Gastroesophageal sphincter (tissue), 4 donors: Measurements from ENCODE around the gene LUC7L2. TPM values are rescaled to one million over a fixed set of nuclear protein-coding genes. Genes with fewer than 3 reads are reported as not detected.

Source experiments
- ATAC-seq: fragments of 150-250 bp; one replicate; pipeline ENCODE4 v1.9.1; 2016; ENCODE audit warnings: mild to moderate bottlenecking, moderate library complexity
- H3K27ac ChIP-seq, 4 donors: fragments of 200-600 bp; sonication (generic) in 3 of 4; 1 replicate in 3 of 4; 2 replicates in 1 of 4; pipeline ENCODE4 v1.5.1; 2016 to 2019
- H3K27me3 ChIP-seq: fragments of 200-600 bp; sonication (generic); one replicate; pipeline ENCODE4 v1.5.1; 2019
- H3K36me3 ChIP-seq, 2 donors: fragments of 200-600 bp; sonication (generic); one replicate each; pipeline ENCODE4 v1.5.1; 2019; ENCODE audit warnings: control low read depth in 1 of 2
- H3K4me1 ChIP-seq, 3 donors: fragments of 200-600 bp; sonication (generic); 1 replicate in 2 of 3; 2 replicates in 1 of 3; pipeline ENCODE4 v1.5.1; 2016 to 2019; ENCODE audit warnings: control low read depth in 2 of 3
- H3K4me3 ChIP-seq, 2 donors: fragments of 200-600 bp; sonication (generic); one replicate each; pipeline ENCODE4 v1.5.1; 2019; ENCODE audit warnings: mild to moderate bottlenecking in 1 of 2, moderate library complexity in 1 of 2
- H3K9me3 ChIP-seq, 3 donors: fragments of 200-600 bp; sonication (generic); one replicate each; pipeline ENCODE4 v1.5.1; 2017 to 2019; ENCODE audit warnings: control low read depth in 2 of 3
- CTCF ChIP-seq, 4 experiments: fragments of 200-600 bp in 2 of 4; fragments of 450-650 bp in 2 of 4; sonication (generic) in 1 of 4; IDR thresholded peaks; one replicate each; pipeline ENCODE4 v1.5.1; 2017 to 2019; ENCODE audit warnings: antibody characterized with exemption in 4 of 4, mild to moderate bottlenecking in 2 of 4, moderate library complexity in 2 of 4
- EP300 ChIP-seq: sonication (generic); formaldehyde crosslinking; IDR thresholded peaks from one replicate; pipeline ENCODE4 v1.6.1; 2017; ENCODE audit warnings: antibody characterized with exemption, mild to moderate bottlenecking
- POLR2A ChIP-seq, 2 donors: fragments of 450-650 bp; IDR thresholded peaks; one replicate each; pipeline ENCODE4 v1.6.1; 2017; ENCODE audit warnings: antibody characterized with exemption in 2 of 2, mild to moderate bottlenecking in 2 of 2, moderate library complexity in 1 of 2
- POLR2AphosphoS5 ChIP-seq: sonication (generic); formaldehyde crosslinking; IDR thresholded peaks from one replicate; pipeline ENCODE4 v1.6.1; 2017; ENCODE audit warnings: antibody characterized with exemption
- WGBS, 2 donors: methylation state at CpG; one replicate each; pipeline ENCODE4 v1.1.5; 2018; ENCODE audit warnings: low coverage in 1 of 2; 5-methylcytosine and 5-hydroxymethylcytosine counted together
- total RNA-seq, 4 donors: library from RNA; depleted of rRNA; stranded (reverse); fragments of >200 nt; gene quantifications; one replicate each; pipeline ENCODE4 v1.1.0, GENCODE V29; 2016

Gene LUC7L2
- total RNA-seq, 4 donors from 2014 or later = 61.5 to 106 (median 72.6) TPM

GRCh38 chr7:139431459-139431858 lies 71.8 kb downstream of the LUC7L2 start:
- TF ChIP-seq EP300 (no peak), POLR2AphosphoS5 (no peak), CTCF (IDR thresholded peaks at IDR 0.05) (no peak), POLR2A (IDR thresholded peaks at IDR 0.05) (no peak)
- 78% methylated on average over 3 of the region's 3 CpGs; no CpG with 5 or more reads in 1 of the 2 donors for WGBS, 2 donors
- Histone ChIP-seq H3K4me1 (peaks cover 0 to 23% (median 9%) of the 10 kb centered on the region in 3 donors), H3K27me3 (no peaks in the 10 kb centered on the region), H3K4me3 (no peak overlapping the region), H3K27ac (no peak overlapping the region), H3K9me3 (no peaks in the 10 kb centered on the region), H3K36me3 (peaks cover 0 to 18% of the 10 kb centered on the region in 2 donors)
- peak; percentile 33 for ATAC-seq

GRCh38 chr7:139436806-139437205 lies 77.1 kb downstream of the LUC7L2 start:
- no peak overlapping the region for H3K4me3 ChIP-seq
- no peaks in the 10 kb centered on the region for H3K9me3 ChIP-seq
- no peak overlapping the region for H3K27ac ChIP-seq
- H3K36me3 ChIP-seq = peaks cover 0 to 6% of the 10 kb centered on the region in 2 donors
- H3K4me1 ChIP-seq = peaks cover 0 to 14% (median 6%) of the 10 kb centered on the region in 3 donors
- no peak for ATAC-seq
- TF ChIP-seq POLR2A (IDR thresholded peaks at IDR 0.05) = no peak
- TF ChIP-seq POLR2AphosphoS5 = no peak
- TF ChIP-seq CTCF (IDR thresholded peaks at IDR 0.05) = no peak
- TF ChIP-seq EP300 = no peak
- H3K27me3 ChIP-seq = no peaks in the 10 kb centered on the region
- 100% methylated on average over 1 to 3 of the region's 9 CpGs for WGBS, 2 donors

GRCh38 chr7:139439375-139439774 lies 79.7 kb downstream of the LUC7L2 start:
- Histone ChIP-seq H3K36me3 (peaks cover 0 to 6% of the 10 kb centered on the region in 2 donors), H3K4me1 (peaks cover 0 to 7% (median under 1%) of the 10 kb centered on the region in 3 donors), H3K9me3 (no peaks in the 10 kb centered on the region), H3K27ac (no peak overlapping the region), H3K4me3 (no peak overlapping the region), H3K27me3 (no peaks in the 10 kb centered on the region)
- ATAC-seq = no peak
- 61 to 77% methylated on average over 2 to 4 of the region's 7 CpGs for WGBS, 2 donors
- no peak for TF ChIP-seq CTCF (IDR thresholded peaks at IDR 0.05)
- no peak for TF ChIP-seq POLR2A (IDR thresholded peaks at IDR 0.05)
- no peak for TF ChIP-seq POLR2AphosphoS5
- TF ChIP-seq EP300 = no peak

GRCh38 chr7:139441961-139442360 lies 82.3 kb downstream of the LUC7L2 start:
- Histone ChIP-seq H3K4me3 (no peak overlapping the region), H3K4me1 (no peaks in the 10 kb centered on the region), H3K9me3 (no peaks in the 10 kb centered on the region), H3K27me3 (no peaks in the 10 kb centered on the region), H3K36me3 (peaks cover 0 to 1% of the 10 kb centered on the region in 2 donors), H3K27ac (no peak overlapping the region)
- 84% methylated on average over 4 of the region's 4 CpGs; no CpG with 5 or more reads in 1 of the 2 donors for WGBS, 2 donors
- no peak for ATAC-seq
- no peak for TF ChIP-seq EP300
- TF ChIP-seq POLR2A (IDR thresholded peaks at IDR 0.05) = no peak
- TF ChIP-seq POLR2AphosphoS5 = no peak
- TF ChIP-seq CTCF (IDR thresholded peaks at IDR 0.05) = no peak

- ATAC-seq = no peak
- H3K27me3 ChIP-seq = no peaks in the 10 kb centered on the region
- TF ChIP-seq EP300 (no peak), POLR2AphosphoS5 (no peak), POLR2A (IDR thresholded peaks at IDR 0.05) (no peak), CTCF (IDR thresholded peaks at IDR 0.05) (no peak)
- 88 to 100% methylated on average over 3 to 13 of the region's 20 CpGs for WGBS, 2 donors
- H3K4me3 ChIP-seq = no peak overlapping the region
- no peaks in the 10 kb centered on the region for H3K4me1 ChIP-seq
- no peaks in the 10 kb centered on the region for H3K9me3 ChIP-seq
- no peak overlapping the region for H3K27ac ChIP-seq
- no peaks in the 10 kb centered on the region for H3K36me3 ChIP-seq
These were observed 86.6 kb downstream of the LUC7L2 start for GRCh38 chr7:139446051-139446890.
